ENCODE measurements around the gene TBX6.

Gene TBX6

GRCh38 chr16:30112197-30113030 is 20.7 kb upstream of the TBX6 start:
- no peak overlapping the region for H3K27ac ChIP-seq
- TF ChIP-seq CTCF (IDR thresholded peaks at IDR 0.05) (peak; percentile 81), ZFX (IDR thresholded peaks at IDR 0.05; ENCODE audit: borderline replicate concordance) (no peak)

GRCh38 chr16:30110661-30111060 is 18.9 kb upstream of the TBX6 start:
- TF ChIP-seq ZFX (IDR thresholded peaks at IDR 0.05; ENCODE audit: borderline replicate concordance) (no peak), CTCF (IDR thresholded peaks at IDR 0.05) (no peak)
- no peak overlapping the region for H3K27ac ChIP-seq

- TF ChIP-seq ZFX (IDR thresholded peaks at IDR 0.05; ENCODE audit: borderline replicate concordance), result no peak
- no peak for TF ChIP-seq CTCF (IDR thresholded peaks at IDR 0.05)
- H3K27ac ChIP-seq, result no peak overlapping the region
Observed at GRCh38 chr16:30108059-30108850, 16.5 kb upstream of the TBX6 start.

- H3K27ac ChIP-seq, result peak overlapping the region; percentile 56
- TF ChIP-seq CTCF (IDR thresholded peaks at IDR 0.05), result no peak
- TF ChIP-seq ZFX (IDR thresholded peaks at IDR 0.05; ENCODE audit: borderline replicate concordance), result no peak
Observed at GRCh38 chr16:30104492-30104891, 12.8 kb upstream of the TBX6 start.

- TF ChIP-seq ZFX (IDR thresholded peaks at IDR 0.05; ENCODE audit: borderline replicate concordance), result no peak
- TF ChIP-seq CTCF (IDR thresholded peaks at IDR 0.05), result no peak
- peak overlapping the region; percentile 56 for H3K27ac ChIP-seq
Observed at GRCh38 chr16:30104090-30104489, 12.4 kb upstream of the TBX6 start.

GRCh38 chr16:30096862-30097563 is 5.3 kb upstream of the TBX6 start:
- H3K27ac ChIP-seq, result peak overlapping the region; percentile 75
- no peak for TF ChIP-seq ZFX (IDR thresholded peaks at IDR 0.05; ENCODE audit: borderline replicate concordance)
- TF ChIP-seq CTCF (IDR thresholded peaks at IDR 0.05), result no peak

Measured in 22Rv1 (cell line).